ENCODE results near the gene RFTN1.

- TF ChIP-seq, protein P1, sequence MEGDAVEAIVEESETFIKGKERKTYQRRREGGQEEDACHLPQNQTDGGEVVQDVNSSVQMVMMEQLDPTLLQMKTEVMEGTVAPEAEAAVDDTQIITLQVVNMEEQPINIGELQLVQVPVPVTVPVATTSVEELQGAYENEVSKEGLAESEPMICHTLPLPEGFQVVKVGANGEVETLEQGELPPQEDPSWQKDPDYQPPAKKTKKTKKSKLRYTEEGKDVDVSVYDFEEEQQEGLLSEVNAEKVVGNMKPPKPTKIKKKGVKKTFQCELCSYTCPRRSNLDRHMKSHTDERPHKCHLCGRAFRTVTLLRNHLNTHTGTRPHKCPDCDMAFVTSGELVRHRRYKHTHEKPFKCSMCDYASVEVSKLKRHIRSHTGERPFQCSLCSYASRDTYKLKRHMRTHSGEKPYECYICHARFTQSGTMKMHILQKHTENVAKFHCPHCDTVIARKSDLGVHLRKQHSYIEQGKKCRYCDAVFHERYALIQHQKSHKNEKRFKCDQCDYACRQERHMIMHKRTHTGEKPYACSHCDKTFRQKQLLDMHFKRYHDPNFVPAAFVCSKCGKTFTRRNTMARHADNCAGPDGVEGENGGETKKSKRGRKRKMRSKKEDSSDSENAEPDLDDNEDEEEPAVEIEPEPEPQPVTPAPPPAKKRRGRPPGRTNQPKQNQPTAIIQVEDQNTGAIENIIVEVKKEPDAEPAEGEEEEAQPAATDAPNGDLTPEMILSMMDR (IDR thresholded peaks at IDR 0.05) = no peak
- TF ChIP-seq EP300 (IDR thresholded peaks at IDR 0.05) (no peak), POLR2A (IDR thresholded peaks at IDR 0.05) (no peak)
Measured at GRCh38 chr3:16392065-16392464, 121.4 kb downstream of the RFTN1 start.

Data from tibial nerve (tissue), 4 donors.